DOHH2 (cell line): ENCODE results near the gene ASAP2.

Experiments used
- H3F3A ChIP-seq: fragments of 200-600 bp; sonication (generic), shearing (Covaris generic); 2 replicates; pipeline ENCODE4 v1.6.0; 2016; ENCODE audit warnings: antibody characterized with exemption, mild to moderate bottlenecking; ENCODE audit not compliant: control insufficient read depth, insufficient read depth
- H3K27ac ChIP-seq: fragments of 200-600 bp; sonication (generic); 2 replicates; pipeline ENCODE4 v1.5.1; 2014; ENCODE audit warnings: low read depth, mild to moderate bottlenecking, low read length, moderate library complexity
- H3K27me3 ChIP-seq: fragments of 200-600 bp; sonication (generic); 2 replicates; pipeline ENCODE4 v1.6.1; 2014; ENCODE audit warnings: mild to moderate bottlenecking, low read length, mixed read lengths; ENCODE audit not compliant: control insufficient read depth
- H3K36me3 ChIP-seq: fragments of 200-600 bp; sonication (generic); 2 replicates; pipeline ENCODE4 v1.6.1; 2014; ENCODE audit warnings: mild to moderate bottlenecking, low read length, moderate library complexity, mixed read lengths; ENCODE audit not compliant: control insufficient read depth
- H3K4me1 ChIP-seq: fragments of 200-600 bp; sonication (generic); 2 replicates; pipeline ENCODE4 v1.6.1; 2014; ENCODE audit warnings: mild to moderate bottlenecking, low read length, mixed read lengths; ENCODE audit not compliant: control insufficient read depth
- H3K4me2 ChIP-seq: fragments of 200-600 bp; sonication (generic); 2 replicates; pipeline ENCODE4 v1.6.0; 2014; ENCODE audit warnings: mild to moderate bottlenecking, low read length, moderate library complexity
- H3K4me3 ChIP-seq: fragments of 200-600 bp; sonication (generic); 2 replicates; pipeline ENCODE4 v1.5.1; 2014; ENCODE audit warnings: mild to moderate bottlenecking, low read length, mixed read lengths
- H3K79me2 ChIP-seq: fragments of 200-600 bp; sonication (generic); 2 replicates; pipeline ENCODE4 v1.6.1; 2014; ENCODE audit warnings: mild to moderate bottlenecking, low read length, mixed read lengths; ENCODE audit not compliant: control insufficient read depth
- H3K9me2 ChIP-seq: fragments of 200-600 bp; sonication (generic); replicated peaks from 2 replicates; pipeline ENCODE4 v1.6.1; 2014; ENCODE audit warnings: mild to moderate bottlenecking, low read length, mixed read lengths; ENCODE audit not compliant: control insufficient read depth
- H3K9me3 ChIP-seq: fragments of 200-600 bp; sonication (generic); 2 replicates; pipeline ENCODE4 v1.6.1; 2014; ENCODE audit warnings: antibody characterized with exemption, low read length, mixed read lengths; ENCODE audit not compliant: control insufficient read depth, insufficient read depth
- H4K20me1 ChIP-seq: fragments of 200-600 bp; sonication (generic); 2 replicates; pipeline ENCODE4 v1.6.0; 2014; ENCODE audit warnings: low read depth, mild to moderate bottlenecking, antibody characterized with exemption, low read length, moderate library complexity; ENCODE audit not compliant: control insufficient read depth, insufficient read depth
- CTCF ChIP-seq: fragments of 200-600 bp; sonication (generic); IDR thresholded peaks from one replicate; pipeline ENCODE4 v1.5.1; 2014; ENCODE audit warnings: antibody characterized with exemption, mild to moderate bottlenecking, low read depth, low read length; ENCODE audit not compliant: poor library complexity, severe bottlenecking
- EZH2phosphoT487 ChIP-seq: fragments of 200-600 bp; sonication (generic); IDR thresholded peaks from 2 replicates; pipeline ENCODE4 v1.6.1; 2017; ENCODE audit warnings: borderline replicate concordance, mild to moderate bottlenecking, antibody characterized with exemption, low read length, moderate library complexity, mixed read lengths

The ASAP2 gene

GRCh38 chr2:9194352-9194751, 12.3 kb upstream of the ASAP2 start:
- H3K9me3 ChIP-seq = no peaks in the 10 kb centered on the region
- H3F3A ChIP-seq = no peaks in the 10 kb centered on the region
- peaks cover 5% of the 10 kb centered on the region; the same call in 1 of the 2 replicates for H3K27me3 ChIP-seq
- no peaks in the 10 kb centered on the region for H3K4me1 ChIP-seq
- H3K36me3 ChIP-seq = no peaks in the 10 kb centered on the region
- H3K27ac ChIP-seq = no peak overlapping the region
- TF ChIP-seq CTCF (no peak), EZH2phosphoT487 (no peak)
- no peak overlapping the region for H3K4me3 ChIP-seq
- no peaks in the 10 kb centered on the region for H3K79me2 ChIP-seq
- H4K20me1 ChIP-seq = no peaks in the 10 kb centered on the region
- no peaks in the 10 kb centered on the region for H3K9me2 ChIP-seq
- H3K4me2 ChIP-seq = no peak overlapping the region

- Histone ChIP-seq H3K4me2 (no peak overlapping the region), H3K4me1 (no peaks in the 10 kb centered on the region), H3K4me3 (no peak overlapping the region), H3K27ac (no peak overlapping the region), H3F3A (no peaks in the 10 kb centered on the region), H3K27me3 (peaks cover 9% of the 10 kb centered on the region), H3K9me3 (no peaks in the 10 kb centered on the region), H3K36me3 (no peaks in the 10 kb centered on the region), H4K20me1 (no peaks in the 10 kb centered on the region), H3K79me2 (no peaks in the 10 kb centered on the region), H3K9me2 (no peaks in the 10 kb centered on the region)
- no peak for TF ChIP-seq CTCF
- no peak for TF ChIP-seq EZH2phosphoT487
Measured at GRCh38 chr2:9196637-9197036, 10.0 kb upstream of the ASAP2 start.

DNA sequence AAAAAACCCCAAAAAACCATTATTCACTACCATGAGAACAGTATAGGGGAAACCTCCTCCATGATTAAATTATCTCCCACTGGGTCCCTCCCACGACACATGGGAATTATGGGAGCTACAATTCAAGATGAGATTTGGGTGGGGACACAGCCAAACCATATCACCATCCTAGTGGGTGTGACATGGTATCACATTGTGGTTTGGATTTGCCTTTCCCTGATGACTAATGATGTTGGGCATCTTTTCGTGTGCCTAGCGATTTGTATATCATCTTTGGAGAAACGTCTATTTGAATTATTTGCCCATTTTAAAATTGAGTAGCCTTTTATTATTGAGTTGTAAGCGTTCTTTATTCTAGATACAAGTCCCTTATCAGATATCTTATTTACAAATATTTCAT, 8.7 kb upstream of the ASAP2 start:
- Histone ChIP-seq H3K4me3 (no peak overlapping the region), H3K4me2 (no peak overlapping the region), H3K27ac (no peak overlapping the region), H3K9me3 (no peaks in the 10 kb centered on the region), H3K4me1 (no peaks in the 10 kb centered on the region), H3F3A (no peaks in the 10 kb centered on the region), H4K20me1 (no peaks in the 10 kb centered on the region), H3K9me2 (no peaks in the 10 kb centered on the region), H3K79me2 (no peaks in the 10 kb centered on the region), H3K27me3 (peaks cover 9% of the 10 kb centered on the region), H3K36me3 (no peaks in the 10 kb centered on the region)
- TF ChIP-seq CTCF = no peak
- TF ChIP-seq EZH2phosphoT487 = no peak
